Stimulated activated CD4-positive, alpha-beta T cell treated with anti-CD3 and anti-CD28 coated beads, TNF-alpha, amount 100 ng/mL, for 48 hours (primary cell): ENCODE data around the gene GNG13.
A peak's percentile ranks its signal among the peaks of the same experiment; 100 is the strongest.

Source experiments
- DNase-seq, 3 donors: peaks; one replicate each; pipeline ENCODE4 v3.0.0-alpha.2; 2020; ENCODE audit warnings: low read depth in 3 of 3

The GNG13 gene

GRCh38 chr16:794091-794822 lies 6.3 kb downstream of the GNG13 start:
- no peak for DNase-seq

GRCh38 chr16:793414-793813 lies 7.1 kb downstream of the GNG13 start:
- no peak for DNase-seq

GRCh38 chr16:792221-792995 lies 8.1 kb downstream of the GNG13 start:
- no peak for DNase-seq

- DNase-seq, result no peak
Observed at GRCh38 chr16:791131-791530, 9.4 kb downstream of the GNG13 start.

- DNase-seq, result no peak
Observed at GRCh38 chr16:790086-790485, 10.4 kb downstream of the GNG13 start.

- DNase-seq, result no peak
Observed at GRCh38 chr16:789191-789850, 11.2 kb downstream of the GNG13 start.

- peak; percentile 88 to 90 (median 88) for DNase-seq
Observed at GRCh38 chr16:788399-789126, 12.0 kb downstream of the GNG13 start, which contains the start of gene CHTF18. Gene CHTF18, plus strand, starts transcription at chr16:788620. Its CDS starts 65 bp downstream, at chr16:788685.

GRCh38 chr16:787978-788398 lies 12.5 kb downstream of the GNG13 start, which contains the start of gene RPUSD1:
Gene RPUSD1, minus strand, starts transcription at chr16:788381. Its CDS starts 644 bp downstream, at chr16:787737.
- no peak for DNase-seq

GRCh38 chr16:787321-787966 lies 13.1 kb downstream of the GNG13 start:
- DNase-seq, result no peak

GRCh38 chr16:785563-786535 lies 14.7 kb downstream of the GNG13 start:
- DNase-seq, result peak; percentile 51 to 73 (median 60)

GRCh38 chr16:784431-784830 lies 16.1 kb downstream of the GNG13 start:
- DNase-seq, result no peak

- DNase-seq, result no peak
Observed at GRCh38 chr16:783404-784161, 17.0 kb downstream of the GNG13 start.

GRCh38 chr16:782766-783403 lies 17.6 kb downstream of the GNG13 start:
- DNase-seq, result no peak

GRCh38 chr16:782258-782657 lies 18.3 kb downstream of the GNG13 start:
- no peak for DNase-seq

GRCh38 chr16:781346-782010 lies 19.1 kb downstream of the GNG13 start:
- no peak for DNase-seq

GRCh38 chr16:780296-780695 lies 20.2 kb downstream of the GNG13 start:
- DNase-seq, result no peak

- no peak for DNase-seq
Observed at GRCh38 chr16:779561-779960, 21.0 kb downstream of the GNG13 start.

- no peak for DNase-seq
Observed at GRCh38 chr16:778909-779527, 21.5 kb downstream of the GNG13 start.
